Suprapubic skin (tissue), 4 donors: ENCODE results near the gene CSRNP3.

Experiments used
- CTCF ChIP-seq, 2 donors: fragments of 200-600 bp in 1 of 2; fragments of 450-650 bp in 1 of 2; sonication (generic) in 1 of 2; IDR thresholded peaks; one replicate each; pipeline ENCODE4 v1.5.1; 2016 to 2019; ENCODE audit warnings: antibody characterized with exemption in 2 of 2, mild to moderate bottlenecking in 1 of 2, moderate library complexity in 1 of 2
- EP300 ChIP-seq: sonication (generic); formaldehyde crosslinking; IDR thresholded peaks from one replicate; pipeline ENCODE4 v1.6.1; 2017; ENCODE audit warnings: antibody characterized with exemption
- POLR2A ChIP-seq, 2 donors: fragments of 450-650 bp; IDR thresholded peaks; one replicate each; pipeline ENCODE4 v1.6.1; 2017; ENCODE audit warnings: antibody characterized with exemption in 2 of 2, mild to moderate bottlenecking in 2 of 2, moderate library complexity in 2 of 2
- POLR2AphosphoS5 ChIP-seq, 3 donors: sonication (generic); formaldehyde crosslinking; IDR thresholded peaks; one replicate each; pipeline ENCODE4 v1.6.1; 2017; ENCODE audit warnings: antibody characterized with exemption in 3 of 3

DNA sequence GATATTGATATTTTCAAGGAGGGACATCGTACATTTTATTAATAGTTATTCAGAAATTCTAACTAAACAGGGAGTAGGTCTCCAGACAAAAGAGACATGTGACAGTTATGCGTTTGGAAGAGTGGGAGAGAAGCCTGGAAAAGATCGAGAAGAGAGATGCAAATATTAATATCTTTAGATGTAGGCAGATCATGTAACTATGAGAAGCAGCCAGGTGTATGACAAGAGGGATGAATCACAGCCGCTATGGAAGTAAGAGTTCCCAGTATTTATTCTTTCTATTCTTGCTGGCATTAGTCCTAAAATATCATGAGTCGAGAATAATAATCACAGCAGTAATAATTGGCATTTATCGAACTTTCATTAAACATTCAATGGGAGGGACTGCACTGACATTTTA, 140.2 kb downstream of the CSRNP3 start:
- TF ChIP-seq CTCF (IDR thresholded peaks at IDR 0.05) (no peak), POLR2A (IDR thresholded peaks at IDR 0.05) (no peak), EP300 (no peak), POLR2AphosphoS5 (IDR thresholded peaks at IDR 0.05) (no peak)
